ENCODE data around the gene LOXL1. TPM values are rescaled to one million over a fixed set of nuclear protein-coding genes. Genes with fewer than 3 reads are reported as not detected.

The LOXL1 gene
- total RNA-seq, 1 donor from 2014 or later, result 67.2 TPM

DNA sequence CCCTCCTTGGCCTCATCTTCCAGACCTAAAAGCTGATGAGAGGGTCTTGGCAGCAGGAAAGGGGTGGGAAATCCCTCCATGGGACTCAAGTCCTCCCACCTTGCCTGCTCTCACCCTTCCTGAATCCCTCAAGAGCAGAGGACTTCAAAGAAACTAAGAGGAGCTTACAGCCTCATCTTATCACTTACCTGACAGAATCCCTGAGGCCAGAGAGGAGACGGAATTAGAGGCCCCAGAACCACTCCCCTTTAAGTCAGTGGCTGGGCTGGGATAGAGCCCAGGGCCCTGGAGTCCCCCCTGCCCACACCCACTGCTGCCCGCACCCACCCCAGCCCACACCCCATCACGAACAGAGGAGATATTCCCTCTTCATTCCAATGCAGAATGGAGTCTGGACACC lies 15.2 kb downstream of the LOXL1 start:
- TF ChIP-seq CTCF (IDR thresholded peaks at IDR 0.05; ENCODE audit: insufficient read depth, low read length, poor library complexity, severe bottlenecking), result no peak
- H3K4me3 ChIP-seq (ENCODE audit: low read depth, low read length), result no peak overlapping the region

DNA sequence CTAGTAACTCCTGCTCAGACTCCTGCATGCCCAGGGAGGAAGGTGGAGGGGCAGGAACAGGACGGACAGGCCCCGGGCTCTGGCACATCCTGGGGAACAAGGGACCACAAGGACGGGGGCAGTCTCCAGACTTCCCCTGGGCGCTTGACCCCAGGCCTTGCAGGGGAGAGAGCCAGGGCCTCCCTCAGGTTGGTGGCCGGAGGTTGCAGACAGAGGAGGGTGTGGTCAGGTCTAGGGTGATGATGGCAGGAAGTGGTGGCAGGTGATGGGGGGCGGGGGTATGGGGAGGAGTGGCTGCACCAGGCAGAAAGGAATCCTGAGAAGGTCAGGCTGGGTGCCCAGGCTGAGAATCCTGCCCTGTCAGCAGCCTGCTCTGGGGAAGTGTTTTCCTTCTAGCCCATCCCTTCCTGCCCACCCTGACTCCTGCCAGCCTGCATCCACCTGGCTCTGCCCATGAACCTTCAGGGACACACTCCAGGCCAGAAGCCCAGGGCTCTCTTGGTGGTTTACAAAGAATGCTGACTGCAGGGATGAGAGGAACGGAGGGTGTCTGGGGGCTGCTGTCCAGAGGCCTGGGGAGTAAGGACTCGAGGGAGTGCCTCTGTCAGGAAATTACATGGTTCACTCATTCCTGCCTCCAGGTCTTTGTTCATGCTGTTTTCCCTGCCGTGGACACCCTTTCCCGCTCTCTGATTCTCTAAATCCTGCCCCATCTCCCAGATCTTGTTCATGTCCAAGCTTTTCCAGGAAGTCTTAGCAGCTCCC lies 15.8 kb downstream of the LOXL1 start:
- peaks cover under 1% of the 10 kb centered on the region for H3K36me3 ChIP-seq (ENCODE audit: control insufficient read depth, insufficient read depth, low read length)
- no peak overlapping the region for H3K4me3 ChIP-seq (ENCODE audit: low read depth, low read length)
- no peak for DNase-seq (ENCODE audit: low read depth)
- no peak for TF ChIP-seq CTCF (IDR thresholded peaks at IDR 0.05; ENCODE audit: insufficient read depth, low read length, poor library complexity, severe bottlenecking)
- no peaks in the 10 kb centered on the region for H3K27me3 ChIP-seq (ENCODE audit: control insufficient read depth, insufficient read depth, low read length)

More for the DNA sequence above, 15.2 kb downstream of the LOXL1 start:
- Histone ChIP-seq H3K36me3 (ENCODE audit: control insufficient read depth, insufficient read depth, low read length) (no peaks in the 10 kb centered on the region), H3K27me3 (ENCODE audit: control insufficient read depth, insufficient read depth, low read length) (no peaks in the 10 kb centered on the region)
- no peak for DNase-seq (ENCODE audit: low read depth)

DNA sequence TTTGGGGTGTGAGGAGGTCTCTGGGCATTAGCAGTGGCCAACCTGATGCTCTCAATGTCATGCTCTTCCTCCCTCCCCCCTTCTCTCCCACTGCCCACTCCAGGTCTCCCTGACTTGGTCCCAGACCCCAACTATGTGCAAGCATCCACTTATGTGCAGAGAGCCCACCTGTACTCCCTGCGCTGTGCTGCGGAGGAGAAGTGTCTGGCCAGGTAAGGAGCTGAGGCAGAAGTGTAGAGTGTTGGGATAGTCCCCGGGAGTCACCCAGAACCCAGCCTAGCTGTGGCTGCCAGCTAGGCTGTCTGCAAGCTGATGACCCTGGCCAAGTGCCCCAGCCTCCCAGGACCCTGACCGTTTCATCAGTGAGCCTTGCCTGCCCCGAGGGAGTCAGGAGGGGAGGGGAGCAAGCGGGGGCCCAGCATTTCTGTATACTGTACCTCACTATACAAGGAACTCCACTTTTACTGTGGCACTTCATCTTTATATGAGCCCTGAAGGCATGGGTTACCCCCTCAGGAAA lies 16.5 kb downstream of the LOXL1 start:
- H3K4me3 ChIP-seq (ENCODE audit: low read depth, low read length), result no peak overlapping the region
- DNase-seq (ENCODE audit: low read depth), result no peak
- no peaks in the 10 kb centered on the region for H3K27me3 ChIP-seq (ENCODE audit: control insufficient read depth, insufficient read depth, low read length)
- TF ChIP-seq CTCF (IDR thresholded peaks at IDR 0.05; ENCODE audit: insufficient read depth, low read length, poor library complexity, severe bottlenecking), result no peak
- peaks cover 1% of the 10 kb centered on the region for H3K36me3 ChIP-seq (ENCODE audit: control insufficient read depth, insufficient read depth, low read length)

DNA sequence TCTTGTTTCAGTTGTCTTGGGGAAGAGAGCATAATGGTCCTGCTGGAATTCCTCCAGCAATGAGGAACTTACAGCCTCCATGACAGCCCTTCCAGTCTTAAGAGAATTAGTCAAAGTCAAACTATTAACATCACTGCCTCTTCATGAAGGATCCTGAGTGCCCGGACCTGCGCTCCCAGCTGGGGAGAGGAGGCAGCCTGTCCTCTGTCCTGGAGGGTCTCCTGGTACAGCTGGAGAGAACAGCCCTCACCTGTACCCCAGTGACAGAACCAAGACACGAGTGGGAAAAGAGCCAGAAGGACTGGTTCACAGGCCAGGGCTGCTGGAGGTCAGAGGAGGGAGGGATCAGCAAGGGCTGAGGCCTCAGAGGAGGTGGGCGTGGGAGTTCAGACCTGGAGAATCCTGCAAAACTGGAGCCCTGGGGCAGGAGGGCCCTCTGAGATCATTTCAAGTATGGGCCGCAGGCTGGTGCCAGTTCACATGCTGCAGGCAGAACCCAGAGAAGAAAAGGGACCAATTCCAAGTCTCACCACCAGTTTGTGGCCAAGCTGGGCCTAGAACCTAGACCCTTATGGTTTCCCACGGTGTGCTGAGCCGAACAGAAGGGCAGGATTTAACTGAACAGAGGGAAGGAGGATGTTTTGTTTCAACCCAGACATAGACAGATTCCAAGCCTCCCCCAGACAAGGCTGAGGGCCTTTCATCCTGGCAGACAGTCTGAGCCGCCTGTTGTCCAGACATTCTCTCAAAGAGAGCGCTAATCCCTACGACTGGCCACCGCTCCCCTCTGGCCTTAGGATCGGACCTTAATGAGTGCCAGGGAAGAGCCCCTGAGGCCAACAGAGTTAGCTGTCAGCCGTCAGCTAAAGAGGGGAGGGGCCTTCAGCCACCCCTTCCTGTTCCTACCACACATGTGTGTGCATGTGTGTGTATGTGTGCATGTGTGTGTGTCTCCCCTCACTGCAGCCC lies 18.2 kb downstream of the LOXL1 start:
- Histone ChIP-seq H3K36me3 (ENCODE audit: control insufficient read depth, insufficient read depth, low read length) (peaks cover 1% of the 10 kb centered on the region), H3K4me3 (ENCODE audit: low read depth, low read length) (no peak overlapping the region), H3K27me3 (ENCODE audit: control insufficient read depth, insufficient read depth, low read length) (no peaks in the 10 kb centered on the region)
- no peak for DNase-seq (ENCODE audit: low read depth)
- TF ChIP-seq CTCF (IDR thresholded peaks at IDR 0.05; ENCODE audit: insufficient read depth, low read length, poor library complexity, severe bottlenecking), result no peak

DNA sequence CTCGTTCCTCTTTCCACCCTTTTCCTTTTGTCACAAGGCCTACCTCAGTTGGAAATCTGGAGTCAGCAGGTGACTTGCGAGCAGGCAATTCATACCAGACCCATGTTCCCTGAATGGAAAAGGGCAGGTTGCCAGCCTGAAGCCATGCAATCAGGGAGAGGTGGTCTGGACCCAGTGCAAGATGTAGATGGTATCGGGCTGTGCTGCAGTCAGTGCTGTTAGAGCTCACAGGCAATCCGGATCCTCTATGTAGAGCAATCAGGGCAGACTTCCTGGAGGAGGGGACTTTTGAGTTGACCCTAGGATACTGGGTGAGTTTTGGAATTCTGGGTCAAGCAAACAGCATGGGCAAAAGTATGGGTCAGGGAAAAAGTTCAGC lies 18.9 kb downstream of the LOXL1 start:
- no peak for DNase-seq (ENCODE audit: low read depth)
- H3K36me3 ChIP-seq (ENCODE audit: control insufficient read depth, insufficient read depth, low read length), result peaks cover 2% of the 10 kb centered on the region
- no peak for TF ChIP-seq CTCF (IDR thresholded peaks at IDR 0.05; ENCODE audit: insufficient read depth, low read length, poor library complexity, severe bottlenecking)
- H3K4me3 ChIP-seq (ENCODE audit: low read depth, low read length), result no peak overlapping the region
- H3K27me3 ChIP-seq (ENCODE audit: control insufficient read depth, insufficient read depth, low read length), result no peaks in the 10 kb centered on the region
